ENCODE measurements around the gene LCP2.

Gene LCP2

GRCh38 chr5:170216257-170216864 is 81.2 kb downstream of the LCP2 start:
- DNase-seq (ENCODE audit: low spot score) = no peak

GRCh38 chr5:170211575-170212334 is 85.8 kb downstream of the LCP2 start:
- no peak for DNase-seq (ENCODE audit: low spot score)

GRCh38 chr5:170206958-170207357 is 90.6 kb downstream of the LCP2 start:
- no peak for DNase-seq (ENCODE audit: low spot score)

GRCh38 chr5:170206216-170206615 is 91.4 kb downstream of the LCP2 start:
- DNase-seq (ENCODE audit: low spot score) = no peak

GRCh38 chr5:170204202-170204601 is 93.4 kb downstream of the LCP2 start:
- no peak for DNase-seq (ENCODE audit: low spot score)

DNA sequence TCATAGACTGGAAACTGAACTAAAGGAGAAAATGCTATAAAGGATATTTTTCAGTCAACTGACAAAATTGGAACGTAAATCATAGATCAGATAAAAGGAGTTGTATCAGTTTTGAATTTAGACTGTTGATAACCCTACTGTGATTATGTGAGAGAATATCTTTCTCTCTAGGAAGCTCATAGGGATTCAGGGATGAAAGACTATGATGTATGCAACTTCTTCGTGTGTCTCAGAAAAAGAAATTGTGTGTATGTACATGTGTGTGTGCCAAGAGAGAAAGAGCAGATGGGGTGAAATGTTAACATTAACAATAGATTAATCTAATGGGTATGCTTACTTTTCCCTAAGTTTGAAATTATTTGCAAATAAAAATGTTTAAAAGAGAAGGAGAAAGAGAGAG is 95.5 kb downstream of the LCP2 start:
- no peak for DNase-seq (ENCODE audit: low spot score)

DNA sequence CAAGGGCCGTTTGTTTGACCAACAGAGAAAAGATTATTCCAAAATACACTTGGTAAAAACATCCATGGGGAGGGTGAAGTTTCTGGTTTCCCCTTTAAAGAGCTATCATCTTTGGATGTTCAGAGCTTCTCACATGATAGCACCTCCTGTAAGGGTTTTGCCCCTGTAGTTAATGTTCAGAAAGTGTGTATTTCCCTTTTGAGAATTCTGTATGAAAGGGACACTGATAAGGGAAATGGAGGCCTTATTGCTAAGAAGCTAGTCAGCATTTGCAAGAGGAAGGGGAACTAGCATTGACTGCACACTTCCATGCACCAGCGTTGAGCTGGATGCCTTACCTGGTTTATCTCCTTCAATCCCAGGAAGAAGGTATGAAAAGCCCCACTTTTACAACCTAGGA is 96.3 kb downstream of the LCP2 start:
- DNase-seq (ENCODE audit: low spot score) = no peak

DNA sequence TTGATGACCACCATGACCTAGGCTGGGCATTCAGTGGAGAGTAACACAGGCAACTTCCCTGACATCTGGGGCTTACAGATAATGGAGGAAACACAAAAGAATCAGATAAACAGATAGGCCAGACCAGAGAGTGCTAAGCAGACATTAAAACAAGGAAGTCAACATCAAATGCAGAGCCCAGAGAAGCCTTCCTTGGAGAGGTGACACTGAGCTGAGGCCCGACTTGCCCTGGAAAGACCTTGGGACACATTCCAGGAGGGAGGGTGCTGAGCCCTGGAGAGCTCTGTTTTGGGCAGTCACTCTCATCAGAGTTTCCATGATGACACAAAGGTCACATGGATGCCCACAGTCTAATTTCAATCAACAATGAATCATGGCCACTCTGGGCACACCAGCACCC is 96.7 kb downstream of the LCP2 start:
- DNase-seq (ENCODE audit: low spot score) = no peak
